H1 (cell line): ENCODE data around the gene SLC44A1.

Experiments
- BRCA1 ChIP-seq: IDR thresholded peaks from 2 replicates; pipeline ENCODE4 v1.6.1; 2012; ENCODE audit warnings: low read depth, low read length, improper control_type of control experiment
- CREB1 ChIP-seq: IDR thresholded peaks from 2 replicates; pipeline ENCODE4 v1.6.1; 2012; ENCODE audit warnings: inconsistent platforms
- CTBP2 ChIP-seq: IDR thresholded peaks from 2 replicates; pipeline ENCODE4 v1.7.0; 2011; ENCODE audit warnings: borderline replicate concordance, mild to moderate bottlenecking, moderate library complexity, mixed read lengths, low read length; ENCODE audit not compliant: insufficient read depth, insufficient read length
- CTCF ChIP-seq, 3 experiments: IDR thresholded peaks; 1 replicate in 2 of 3; 2 replicates in 1 of 3; pipeline versions ENCODE4 v1.5.1 to v1.6.1; 2011; ENCODE audit warnings: low read length in 3 of 3, mild to moderate bottlenecking in 3 of 3, inconsistent platforms in 2 of 3, low read depth in 1 of 3, moderate library complexity in 1 of 3; ENCODE audit not compliant: insufficient read depth in 1 of 3; ENCODE audit errors: control extremely low read depth in 1 of 3
- EZH2 ChIP-seq: fragments of 200-600 bp; sonication (generic); IDR thresholded peaks from 2 replicates; pipeline ENCODE4 v1.7.1; 2012; ENCODE audit warnings: low read depth, mild to moderate bottlenecking, moderate library complexity, low read length, inconsistent platforms; ENCODE audit not compliant: severe bottlenecking
- JUN ChIP-seq: IDR thresholded peaks from 2 replicates; pipeline ENCODE4 v1.6.1; 2011; ENCODE audit warnings: low read depth, mild to moderate bottlenecking, improper control_type of control experiment, low read length
- MAFK ChIP-seq: IDR thresholded peaks from 2 replicates; pipeline ENCODE4 v1.6.1; 2012; ENCODE audit warnings: low read depth, mild to moderate bottlenecking, improper control_type of control experiment, low read length
- POLR2A ChIP-seq, 2 experiments: IDR thresholded peaks; 1 replicate in 1 of 2; 2 replicates in 1 of 2; pipeline ENCODE4 v1.6.1; 2011; ENCODE audit warnings: low read depth in 2 of 2, low read length in 2 of 2, mild to moderate bottlenecking in 2 of 2; ENCODE audit errors: control extremely low read depth in 1 of 2
- POLR2AphosphoS5 ChIP-seq: IDR thresholded peaks from 2 replicates; pipeline ENCODE4 v1.6.1; 2011; ENCODE audit warnings: low read depth, low read length
- RAD21 ChIP-seq, 2 experiments: IDR thresholded peaks in 1 of 2; conservative IDR thresholded peaks in 1 of 2; 2 replicates each; pipeline ENCODE4 v1.6.1; 2011; ENCODE audit warnings: low read depth in 2 of 2, low read length in 2 of 2, improper control_type of control experiment in 1 of 2, inconsistent platforms in 1 of 2, mild to moderate bottlenecking in 1 of 2, moderate library complexity in 1 of 2
- YY1 ChIP-seq: IDR thresholded peaks from 2 replicates; pipeline ENCODE4 v1.6.1; 2011; ENCODE audit warnings: low read depth, mild to moderate bottlenecking, low read length

- no peak for TF ChIP-seq CTBP2
- no peak for TF ChIP-seq YY1
- no peak for TF ChIP-seq POLR2AphosphoS5
- TF ChIP-seq EZH2: no peak
- TF ChIP-seq BRCA1: no peak
- no peak for TF ChIP-seq MAFK
- TF ChIP-seq JUN: no peak
- no peak for TF ChIP-seq CREB1
- TF ChIP-seq CTCF (IDR thresholded peaks at IDR 0.05; ENCODE audit: control extremely low read depth in 1 of 3, insufficient read depth in 1 of 3, low read depth in 1 of 3, low read length in 3 of 3): no peak
- TF ChIP-seq RAD21 (IDR thresholded peaks at IDR 0.05 in 1 of 2, conservative IDR thresholded peaks at IDR 0.05 in 1 of 2; ENCODE audit: low read depth in 2 of 2, low read length in 2 of 2): no peak
- no peak for TF ChIP-seq POLR2A (IDR thresholded peaks at IDR 0.05; ENCODE audit: control extremely low read depth in 1 of 2, low read depth in 2 of 2, low read length in 2 of 2)
Measured at GRCh38 chr9:105316703-105317102, 72.3 kb downstream of the SLC44A1 start.
